Gastrocnemius medialis (tissue), 4 donors: ENCODE results near the gene RFTN1.

Experiments
- POLR2A ChIP-seq, 2 donors: fragments of 450-650 bp; IDR thresholded peaks; one replicate each; pipeline ENCODE4 v1.6.1; 2017; ENCODE audit warnings: antibody characterized with exemption in 2 of 2, mild to moderate bottlenecking in 2 of 2, moderate library complexity in 2 of 2
- TF ChIP-seq, protein P1 (sequence below), 5 experiments: fragments of 450-650 bp in 3 of 5; fragments of 200-600 bp in 2 of 5; sonication (generic) in 2 of 5; IDR thresholded peaks in 4 of 5; conservative IDR thresholded peaks in 1 of 5; 1 replicate in 4 of 5; 2 replicates in 1 of 5; pipeline ENCODE4 v1.5.1; 2016 to 2019; ENCODE audit warnings: antibody characterized with exemption in 5 of 5, mild to moderate bottlenecking in 3 of 5, moderate library complexity in 3 of 5

DNA sequence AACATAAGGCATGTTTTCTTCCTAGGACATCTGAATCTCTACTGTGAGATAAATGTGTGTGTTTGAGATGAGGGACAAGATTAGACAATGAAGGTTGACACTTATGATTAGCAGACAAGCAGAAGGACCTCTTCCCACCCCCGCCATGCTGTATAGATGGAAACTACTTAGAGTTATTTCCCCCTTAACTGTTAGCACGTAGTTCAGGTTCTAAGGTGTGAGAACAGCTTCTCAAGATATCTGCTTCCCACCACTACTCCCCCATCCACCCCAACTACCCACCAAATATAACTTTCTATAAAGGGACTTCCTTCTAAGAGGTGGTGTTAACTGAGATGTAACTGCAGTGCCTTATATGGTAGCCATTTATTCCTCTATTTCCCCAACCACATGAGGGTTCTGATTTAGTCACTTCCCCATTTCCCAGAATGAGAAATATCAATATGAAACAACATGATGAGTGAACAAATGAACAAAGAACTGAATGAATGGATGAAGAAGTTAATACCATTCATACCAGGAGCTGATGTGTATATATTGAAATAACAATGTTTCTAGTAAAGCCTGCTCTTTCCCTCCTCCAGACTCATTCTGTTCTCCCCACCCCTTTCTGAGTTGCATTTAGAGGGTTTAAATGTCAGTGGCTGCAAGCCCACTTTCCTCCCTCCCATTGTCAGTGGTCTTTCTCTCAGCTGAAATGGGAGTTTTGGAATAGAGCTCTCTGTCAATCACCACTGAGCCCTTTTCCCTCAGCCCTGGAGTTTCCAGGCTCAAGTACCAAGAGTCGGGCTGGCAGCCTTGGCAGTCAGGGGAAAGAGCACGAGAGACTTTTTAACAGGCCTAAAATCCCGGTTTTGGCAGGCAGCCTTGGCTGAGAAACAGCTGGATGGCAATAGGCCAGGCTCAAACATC lies 7.7 kb upstream of the RFTN1 start:
- TF ChIP-seq POLR2A (IDR thresholded peaks at IDR 0.05) = no peak
- TF ChIP-seq, protein P1, sequence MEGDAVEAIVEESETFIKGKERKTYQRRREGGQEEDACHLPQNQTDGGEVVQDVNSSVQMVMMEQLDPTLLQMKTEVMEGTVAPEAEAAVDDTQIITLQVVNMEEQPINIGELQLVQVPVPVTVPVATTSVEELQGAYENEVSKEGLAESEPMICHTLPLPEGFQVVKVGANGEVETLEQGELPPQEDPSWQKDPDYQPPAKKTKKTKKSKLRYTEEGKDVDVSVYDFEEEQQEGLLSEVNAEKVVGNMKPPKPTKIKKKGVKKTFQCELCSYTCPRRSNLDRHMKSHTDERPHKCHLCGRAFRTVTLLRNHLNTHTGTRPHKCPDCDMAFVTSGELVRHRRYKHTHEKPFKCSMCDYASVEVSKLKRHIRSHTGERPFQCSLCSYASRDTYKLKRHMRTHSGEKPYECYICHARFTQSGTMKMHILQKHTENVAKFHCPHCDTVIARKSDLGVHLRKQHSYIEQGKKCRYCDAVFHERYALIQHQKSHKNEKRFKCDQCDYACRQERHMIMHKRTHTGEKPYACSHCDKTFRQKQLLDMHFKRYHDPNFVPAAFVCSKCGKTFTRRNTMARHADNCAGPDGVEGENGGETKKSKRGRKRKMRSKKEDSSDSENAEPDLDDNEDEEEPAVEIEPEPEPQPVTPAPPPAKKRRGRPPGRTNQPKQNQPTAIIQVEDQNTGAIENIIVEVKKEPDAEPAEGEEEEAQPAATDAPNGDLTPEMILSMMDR (IDR thresholded peaks at IDR 0.05 in 4 of 5, conservative IDR thresholded peaks at IDR 0.05 in 1 of 5) = no peak
